Cardiac muscle cell (in vitro differentiated cells and primary cell): ENCODE measurements around the gene DCTN5. TPM values are rescaled to one million over a fixed set of nuclear protein-coding genes. Genes with fewer than 3 reads are reported as not detected.

Source experiments
- DNase-seq, 2 donors: peaks; one replicate each; pipeline versions ENCODE4 v3.0.0 to v3.0.0-alpha.2; 2010 to 2017; ENCODE audit warnings: low read depth in 1 of 2, low spot score in 1 of 2
- H3K27ac ChIP-seq: fragments of 200-600 bp; sonication (generic); 2 replicates; pipeline ENCODE4 v1.5.1; 2016
- H3K27me3 ChIP-seq: fragments of 200-600 bp; sonication (generic); 2 replicates; pipeline ENCODE4 v1.6.0; 2016; ENCODE audit warnings: control low read depth
- H3K36me3 ChIP-seq: fragments of 200-600 bp; sonication (generic); 2 replicates; pipeline ENCODE4 v1.5.1; 2016; ENCODE audit warnings: control low read depth
- H3K4me1 ChIP-seq: fragments of 200-600 bp; sonication (generic); 2 replicates; pipeline ENCODE4 v1.8.1; 2017; ENCODE audit warnings: low read depth, mild to moderate bottlenecking, mixed run types
- H3K4me3 ChIP-seq: fragments of 200-600 bp; sonication (generic); 2 replicates; pipeline ENCODE4 v1.5.1; 2016; ENCODE audit warnings: mild to moderate bottlenecking
- H3K9me3 ChIP-seq: fragments of 200-600 bp; sonication (generic); 2 replicates; pipeline ENCODE4 v1.5.1; 2017; ENCODE audit warnings: low read depth, mild to moderate bottlenecking, control low read depth
- polyA plus RNA-seq: library from polyadenylated mRNA; unstranded; fragments of >200 nt; fragmentation: Nextera tagmentation; extraction: Ambion mirVana; gene quantifications from 2 replicates; pipeline ENCODE4 v1.2.1, GENCODE V29; 2016
- total RNA-seq: library from RNA; depleted of rRNA; stranded (reverse); fragments of >200 nt; gene quantifications from 2 replicates; pipeline ENCODE4 v1.2.3, GENCODE V29; 2016
- TF ChIP-seq, protein P1 (sequence below): IDR thresholded peaks from 2 replicates; pipeline ENCODE4 v1.5.1; 2012; ENCODE audit warnings: low read depth, mild to moderate bottlenecking, low read length

DCTN5 gene
- total and polyA plus RNA-seq, 2 experiments from 2014 or later, result 22.8 to 39.2 TPM

DNA sequence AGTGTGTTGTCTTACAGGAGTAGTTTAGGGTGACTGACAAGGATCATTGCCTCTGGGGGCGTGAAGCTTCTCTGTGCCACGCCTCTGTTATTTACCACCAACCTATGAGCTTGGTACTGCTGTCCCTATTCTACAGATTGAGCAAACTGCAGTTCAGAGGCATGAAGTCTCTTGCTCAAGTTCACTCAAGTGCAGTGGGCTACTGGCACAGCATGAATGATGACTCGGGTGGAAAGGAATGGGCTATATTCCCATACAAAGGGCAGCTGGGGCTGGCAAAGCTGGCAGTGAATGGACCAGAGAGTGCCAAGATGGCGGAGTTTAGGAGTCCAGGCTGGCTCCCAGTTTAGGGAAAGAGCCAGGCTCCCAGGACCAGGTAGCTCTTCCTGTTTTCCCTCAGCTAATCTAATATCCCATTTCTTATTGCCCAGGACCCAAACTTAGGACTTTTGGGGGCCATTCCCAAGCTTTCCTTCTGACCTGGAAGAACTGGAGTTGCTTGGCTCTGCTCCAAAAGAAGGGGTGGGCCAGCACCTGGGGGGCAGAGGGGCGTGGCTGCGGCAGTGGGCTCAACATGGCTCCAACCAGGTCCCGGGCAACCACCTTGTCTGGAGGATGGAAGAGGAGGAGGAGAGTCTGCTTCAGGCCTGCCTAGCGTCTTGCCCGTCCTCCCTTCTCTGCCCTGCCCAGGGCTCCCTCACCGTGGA, 50.4 kb downstream of the DCTN5 start:
- Histone ChIP-seq H3K4me3 (no peak overlapping the region), H3K9me3 (no peaks in the 10 kb centered on the region), H3K27me3 (no peaks in the 10 kb centered on the region), H3K27ac (no peak overlapping the region), H3K4me1 (no peaks in the 10 kb centered on the region), H3K36me3 (peaks cover 42% of the 10 kb centered on the region)
- TF ChIP-seq, protein P1, sequence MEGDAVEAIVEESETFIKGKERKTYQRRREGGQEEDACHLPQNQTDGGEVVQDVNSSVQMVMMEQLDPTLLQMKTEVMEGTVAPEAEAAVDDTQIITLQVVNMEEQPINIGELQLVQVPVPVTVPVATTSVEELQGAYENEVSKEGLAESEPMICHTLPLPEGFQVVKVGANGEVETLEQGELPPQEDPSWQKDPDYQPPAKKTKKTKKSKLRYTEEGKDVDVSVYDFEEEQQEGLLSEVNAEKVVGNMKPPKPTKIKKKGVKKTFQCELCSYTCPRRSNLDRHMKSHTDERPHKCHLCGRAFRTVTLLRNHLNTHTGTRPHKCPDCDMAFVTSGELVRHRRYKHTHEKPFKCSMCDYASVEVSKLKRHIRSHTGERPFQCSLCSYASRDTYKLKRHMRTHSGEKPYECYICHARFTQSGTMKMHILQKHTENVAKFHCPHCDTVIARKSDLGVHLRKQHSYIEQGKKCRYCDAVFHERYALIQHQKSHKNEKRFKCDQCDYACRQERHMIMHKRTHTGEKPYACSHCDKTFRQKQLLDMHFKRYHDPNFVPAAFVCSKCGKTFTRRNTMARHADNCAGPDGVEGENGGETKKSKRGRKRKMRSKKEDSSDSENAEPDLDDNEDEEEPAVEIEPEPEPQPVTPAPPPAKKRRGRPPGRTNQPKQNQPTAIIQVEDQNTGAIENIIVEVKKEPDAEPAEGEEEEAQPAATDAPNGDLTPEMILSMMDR, result no peak
- peak in 1 of 2 donors; percentile 35 for DNase-seq

- H3K4me1 ChIP-seq, result no peaks in the 10 kb centered on the region
- DNase-seq, result no peak
- H3K4me3 ChIP-seq, result no peak overlapping the region
- H3K9me3 ChIP-seq, result no peaks in the 10 kb centered on the region
- no peaks in the 10 kb centered on the region for H3K27me3 ChIP-seq
- TF ChIP-seq, protein P1, result no peak
- H3K27ac ChIP-seq, result no peak overlapping the region
- peaks cover 35% of the 10 kb centered on the region for H3K36me3 ChIP-seq
Measured at GRCh38 chr16:23692190-23692837, 51.0 kb downstream of the DCTN5 start.

GRCh38 chr16:23694265-23694643, 53.0 kb downstream of the DCTN5 start:
- H3K9me3 ChIP-seq, result no peaks in the 10 kb centered on the region
- H3K4me1 ChIP-seq, result no peaks in the 10 kb centered on the region
- H3K27me3 ChIP-seq, result no peaks in the 10 kb centered on the region
- TF ChIP-seq, protein P1, result no peak
- peaks cover 17% of the 10 kb centered on the region for H3K36me3 ChIP-seq
- H3K4me3 ChIP-seq, result no peak overlapping the region
- H3K27ac ChIP-seq, result no peak overlapping the region
- no peak for DNase-seq

DNA sequence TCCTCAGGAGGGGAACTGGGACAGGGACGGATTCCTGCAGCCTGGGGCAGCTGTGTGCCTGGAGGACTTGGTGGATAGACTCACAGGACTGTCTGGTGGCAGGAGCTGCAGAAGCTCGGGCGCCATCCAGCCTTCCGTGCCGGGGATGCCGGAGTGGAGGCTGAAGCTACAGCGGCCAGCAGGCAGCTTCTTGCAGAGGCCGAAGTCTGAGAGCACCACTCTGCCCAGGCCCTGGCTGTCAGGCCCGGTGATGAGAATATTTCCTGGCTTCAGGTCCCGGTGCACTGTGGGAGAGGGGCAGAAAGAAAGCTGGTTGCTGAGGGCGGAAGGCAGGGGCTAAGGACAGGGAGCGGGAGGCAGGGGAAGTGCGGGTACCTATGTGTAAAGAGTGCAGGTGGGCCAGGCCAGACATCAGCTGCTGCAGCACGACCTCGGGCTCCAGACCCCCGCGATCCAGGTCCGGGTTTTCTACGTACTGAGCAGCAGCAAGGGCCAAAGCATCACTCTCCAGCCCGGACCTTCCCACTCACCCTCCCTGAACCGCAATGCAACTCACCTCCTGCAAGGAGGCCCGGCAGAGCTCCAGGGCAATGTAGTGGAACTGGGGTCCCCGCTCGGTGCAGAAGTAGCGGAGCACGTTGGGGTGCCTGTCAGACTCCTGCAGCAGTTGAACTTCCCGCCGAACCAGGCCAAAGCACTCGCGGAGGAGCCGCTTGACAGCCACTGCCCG, 53.5 kb downstream of the DCTN5 start:
- Histone ChIP-seq H3K27ac (no peak overlapping the region), H3K9me3 (no peaks in the 10 kb centered on the region), H3K4me1 (no peaks in the 10 kb centered on the region), H3K27me3 (no peaks in the 10 kb centered on the region), H3K36me3 (peaks cover 12% of the 10 kb centered on the region), H3K4me3 (no peak overlapping the region)
- DNase-seq, result peak; percentile 61 to 69
- TF ChIP-seq, protein P1, result no peak

- H3K9me3 ChIP-seq, result no peaks in the 10 kb centered on the region
- no peak overlapping the region for H3K4me3 ChIP-seq
- H3K27ac ChIP-seq, result no peak overlapping the region
- no peaks in the 10 kb centered on the region for H3K4me1 ChIP-seq
- TF ChIP-seq, protein P1, result no peak
- H3K27me3 ChIP-seq, result no peaks in the 10 kb centered on the region
- no peak for DNase-seq
- peaks cover 2% of the 10 kb centered on the region for H3K36me3 ChIP-seq
Measured at GRCh38 chr16:23695756-23696155, 54.5 kb downstream of the DCTN5 start.
